Mammary epithelial cell (primary cell): ENCODE data around the gene VAPA.

ENCODE experiments used
- EZH2 ChIP-seq: IDR thresholded peaks from 2 replicates; pipeline ENCODE4 v1.6.1; 2012; ENCODE audit warnings: low read length, inconsistent platforms, borderline replicate concordance
- TF ChIP-seq, protein P1 (sequence below), 2 donors: IDR thresholded peaks in 1 of 2; conservative IDR thresholded peaks in 1 of 2; 2 replicates each; pipeline ENCODE4 v1.5.1; 2011 to 2012; ENCODE audit warnings: inconsistent platforms in 2 of 2, low read length in 2 of 2, mild to moderate bottlenecking in 2 of 2, control low read depth in 1 of 2, low read depth in 1 of 2; ENCODE audit not compliant: insufficient read depth in 1 of 2; ENCODE audit errors: extremely low read depth in 1 of 2

DNA sequence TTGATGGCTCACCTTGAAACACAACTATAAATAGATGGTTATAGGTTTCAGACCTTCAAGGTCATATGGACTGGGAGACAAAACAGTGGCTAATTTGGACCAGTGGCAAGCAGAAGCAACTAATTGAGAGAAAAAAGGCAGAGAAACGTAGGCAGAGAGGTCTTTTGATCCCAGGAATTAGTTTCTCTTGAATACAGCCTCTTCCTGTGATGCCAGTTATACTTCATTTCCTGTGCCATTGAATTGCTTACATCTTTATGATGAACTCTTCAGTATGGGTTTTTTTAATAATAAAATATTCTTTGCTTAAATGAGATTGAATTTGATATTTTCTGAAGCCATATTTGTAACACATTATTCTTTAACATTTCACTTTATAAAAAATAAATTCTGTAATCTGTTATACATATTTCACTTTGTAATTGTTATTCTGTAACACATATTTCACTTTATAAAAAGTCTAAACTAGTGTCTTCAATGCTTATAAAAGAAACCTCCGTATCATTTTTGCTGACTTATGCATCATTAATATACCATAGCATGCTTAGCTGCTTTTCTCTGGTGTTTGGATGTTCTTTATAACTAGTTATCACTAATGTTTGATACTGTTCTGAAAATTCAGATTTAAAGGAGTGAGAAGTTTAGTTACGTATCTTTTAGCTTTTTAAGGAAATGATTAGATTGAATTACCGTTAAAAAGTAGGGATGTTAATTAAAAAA, 8.9 kb downstream of the VAPA start:
- TF ChIP-seq, protein P1, sequence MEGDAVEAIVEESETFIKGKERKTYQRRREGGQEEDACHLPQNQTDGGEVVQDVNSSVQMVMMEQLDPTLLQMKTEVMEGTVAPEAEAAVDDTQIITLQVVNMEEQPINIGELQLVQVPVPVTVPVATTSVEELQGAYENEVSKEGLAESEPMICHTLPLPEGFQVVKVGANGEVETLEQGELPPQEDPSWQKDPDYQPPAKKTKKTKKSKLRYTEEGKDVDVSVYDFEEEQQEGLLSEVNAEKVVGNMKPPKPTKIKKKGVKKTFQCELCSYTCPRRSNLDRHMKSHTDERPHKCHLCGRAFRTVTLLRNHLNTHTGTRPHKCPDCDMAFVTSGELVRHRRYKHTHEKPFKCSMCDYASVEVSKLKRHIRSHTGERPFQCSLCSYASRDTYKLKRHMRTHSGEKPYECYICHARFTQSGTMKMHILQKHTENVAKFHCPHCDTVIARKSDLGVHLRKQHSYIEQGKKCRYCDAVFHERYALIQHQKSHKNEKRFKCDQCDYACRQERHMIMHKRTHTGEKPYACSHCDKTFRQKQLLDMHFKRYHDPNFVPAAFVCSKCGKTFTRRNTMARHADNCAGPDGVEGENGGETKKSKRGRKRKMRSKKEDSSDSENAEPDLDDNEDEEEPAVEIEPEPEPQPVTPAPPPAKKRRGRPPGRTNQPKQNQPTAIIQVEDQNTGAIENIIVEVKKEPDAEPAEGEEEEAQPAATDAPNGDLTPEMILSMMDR (conservative IDR thresholded peaks at IDR 0.05 in 1 of 2, IDR thresholded peaks at IDR 0.05 in 1 of 2; ENCODE audit: extremely low read depth in 1 of 2, insufficient read depth in 1 of 2, low read depth in 1 of 2, low read length in 2 of 2): no peak
- TF ChIP-seq EZH2: no peak
